Lower leg skin (tissue), 3 donors: ENCODE measurements around the gene FAM216A.

Experiments
- POLR2A ChIP-seq, 2 donors: fragments of 450-650 bp; IDR thresholded peaks; one replicate each; pipeline ENCODE4 v1.6.1; 2016 to 2017; ENCODE audit warnings: antibody characterized with exemption in 2 of 2, mild to moderate bottlenecking in 1 of 2, moderate library complexity in 1 of 2
- TF ChIP-seq, protein P1 (sequence below), 3 donors: fragments of 450-650 bp; IDR thresholded peaks; one replicate each; pipeline ENCODE4 v1.5.1; 2016; ENCODE audit warnings: antibody characterized with exemption in 3 of 3, mild to moderate bottlenecking in 3 of 3, moderate library complexity in 2 of 3

DNA sequence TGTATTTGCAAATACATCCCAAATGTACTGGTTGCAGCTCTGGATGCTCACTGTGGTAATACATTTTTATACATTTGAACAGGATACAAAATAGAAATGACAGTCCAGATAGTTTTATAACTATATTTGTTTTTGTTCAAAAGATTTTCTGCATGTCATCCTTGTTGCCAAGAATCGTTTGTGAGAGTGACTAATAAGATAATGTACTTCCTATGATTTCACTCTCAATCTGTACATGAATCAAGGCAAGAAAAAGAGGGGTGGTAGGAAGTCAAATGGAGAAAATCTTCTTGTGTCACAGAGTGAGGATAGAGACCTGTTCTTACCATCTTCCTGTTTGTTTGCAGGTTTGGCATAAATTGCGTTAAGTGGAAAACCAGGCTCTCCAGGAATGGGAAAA lies 32.4 kb upstream of the FAM216A start:
- TF ChIP-seq, protein P1, sequence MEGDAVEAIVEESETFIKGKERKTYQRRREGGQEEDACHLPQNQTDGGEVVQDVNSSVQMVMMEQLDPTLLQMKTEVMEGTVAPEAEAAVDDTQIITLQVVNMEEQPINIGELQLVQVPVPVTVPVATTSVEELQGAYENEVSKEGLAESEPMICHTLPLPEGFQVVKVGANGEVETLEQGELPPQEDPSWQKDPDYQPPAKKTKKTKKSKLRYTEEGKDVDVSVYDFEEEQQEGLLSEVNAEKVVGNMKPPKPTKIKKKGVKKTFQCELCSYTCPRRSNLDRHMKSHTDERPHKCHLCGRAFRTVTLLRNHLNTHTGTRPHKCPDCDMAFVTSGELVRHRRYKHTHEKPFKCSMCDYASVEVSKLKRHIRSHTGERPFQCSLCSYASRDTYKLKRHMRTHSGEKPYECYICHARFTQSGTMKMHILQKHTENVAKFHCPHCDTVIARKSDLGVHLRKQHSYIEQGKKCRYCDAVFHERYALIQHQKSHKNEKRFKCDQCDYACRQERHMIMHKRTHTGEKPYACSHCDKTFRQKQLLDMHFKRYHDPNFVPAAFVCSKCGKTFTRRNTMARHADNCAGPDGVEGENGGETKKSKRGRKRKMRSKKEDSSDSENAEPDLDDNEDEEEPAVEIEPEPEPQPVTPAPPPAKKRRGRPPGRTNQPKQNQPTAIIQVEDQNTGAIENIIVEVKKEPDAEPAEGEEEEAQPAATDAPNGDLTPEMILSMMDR (IDR thresholded peaks at IDR 0.05) = no peak
- no peak for TF ChIP-seq POLR2A (IDR thresholded peaks at IDR 0.05)
